Medulla oblongata (tissue), 1 donor: Measurements from ENCODE around the gene CLDN12.

Experiments
- DNase-seq: peaks from one replicate; pipeline ENCODE4 v3.0.0-alpha.2; 2015; ENCODE audit errors: extremely low spot score

The CLDN12 gene

DNA sequence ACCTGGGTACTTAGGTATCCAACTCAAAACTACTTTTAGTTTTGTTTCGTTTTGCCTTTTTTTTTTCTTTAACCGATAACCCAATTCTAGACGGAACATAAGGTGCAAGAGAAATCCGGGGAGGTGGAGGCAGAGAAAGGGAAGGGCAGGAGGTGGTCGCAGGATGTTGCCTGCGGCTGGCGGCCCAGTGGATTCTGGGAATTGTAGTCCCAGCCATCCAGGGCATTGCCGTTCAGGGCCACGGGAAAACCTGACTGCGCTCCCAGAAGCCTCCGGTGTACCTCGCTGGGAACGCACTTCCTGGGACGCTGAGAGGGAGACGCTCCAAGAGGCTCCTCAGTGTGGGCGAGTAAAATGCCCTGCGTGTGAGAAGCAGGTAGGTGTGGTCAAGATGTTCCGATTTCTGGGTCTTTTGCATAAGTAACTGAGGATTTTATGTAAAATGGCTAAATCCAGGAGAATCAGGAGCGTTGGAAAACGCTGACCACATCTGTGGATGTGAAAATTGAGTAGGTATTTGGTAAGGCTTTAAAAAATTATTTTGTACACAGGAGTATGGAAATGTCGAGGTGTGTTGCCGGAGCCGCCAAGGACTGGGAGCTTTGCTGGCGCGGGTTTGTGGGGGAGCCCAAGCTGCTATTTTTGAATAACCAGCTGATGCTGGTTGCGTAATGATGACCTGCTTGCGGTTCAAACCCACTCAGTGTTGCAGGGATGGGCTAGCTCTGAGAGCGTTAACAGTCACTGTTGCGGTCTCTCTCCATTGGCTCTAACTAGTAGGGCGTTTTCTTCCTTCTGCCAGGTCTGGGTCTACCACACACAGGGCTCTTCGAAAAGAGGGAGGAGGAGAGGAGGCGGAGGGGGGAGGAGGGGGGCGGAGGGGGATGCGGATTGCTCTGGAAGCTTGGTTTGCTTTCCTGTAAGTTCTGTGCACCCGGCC lies at the start of gene CLDN12:
Gene CLDN12 (plus strand): TSS at position 288 of the 940 bp plus-strand sequence. CDS start 9,216 bp downstream, outside the sequence.
- DNase-seq, result peak; percentile 87

- DNase-seq, result no peak
Observed at GRCh38 chr7:90383422-90383821, 19.8 kb upstream of the CLDN12 start.

DNA sequence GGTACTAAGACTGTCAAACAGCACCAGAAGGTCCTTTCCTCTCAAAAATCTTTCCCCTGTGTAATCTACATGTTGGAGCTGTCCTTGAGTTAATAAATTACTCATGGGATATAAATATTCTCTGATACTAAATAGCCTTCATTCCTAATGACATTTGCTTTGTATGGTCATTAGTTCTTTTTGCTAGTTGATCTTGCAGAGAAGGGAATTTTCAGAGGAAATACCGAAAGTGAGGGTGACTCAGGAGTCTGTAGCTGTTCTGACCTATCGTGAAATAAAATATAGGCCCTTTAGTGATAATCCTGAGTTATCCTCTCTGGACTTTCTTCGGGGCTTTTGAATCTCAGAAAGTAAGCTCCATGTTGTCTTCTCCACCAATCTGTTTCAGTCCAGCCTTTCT lies 19.4 kb upstream of the CLDN12 start:
- no peak for DNase-seq

GRCh38 chr7:90384433-90384832 lies 18.8 kb upstream of the CLDN12 start:
- no peak for DNase-seq

DNA sequence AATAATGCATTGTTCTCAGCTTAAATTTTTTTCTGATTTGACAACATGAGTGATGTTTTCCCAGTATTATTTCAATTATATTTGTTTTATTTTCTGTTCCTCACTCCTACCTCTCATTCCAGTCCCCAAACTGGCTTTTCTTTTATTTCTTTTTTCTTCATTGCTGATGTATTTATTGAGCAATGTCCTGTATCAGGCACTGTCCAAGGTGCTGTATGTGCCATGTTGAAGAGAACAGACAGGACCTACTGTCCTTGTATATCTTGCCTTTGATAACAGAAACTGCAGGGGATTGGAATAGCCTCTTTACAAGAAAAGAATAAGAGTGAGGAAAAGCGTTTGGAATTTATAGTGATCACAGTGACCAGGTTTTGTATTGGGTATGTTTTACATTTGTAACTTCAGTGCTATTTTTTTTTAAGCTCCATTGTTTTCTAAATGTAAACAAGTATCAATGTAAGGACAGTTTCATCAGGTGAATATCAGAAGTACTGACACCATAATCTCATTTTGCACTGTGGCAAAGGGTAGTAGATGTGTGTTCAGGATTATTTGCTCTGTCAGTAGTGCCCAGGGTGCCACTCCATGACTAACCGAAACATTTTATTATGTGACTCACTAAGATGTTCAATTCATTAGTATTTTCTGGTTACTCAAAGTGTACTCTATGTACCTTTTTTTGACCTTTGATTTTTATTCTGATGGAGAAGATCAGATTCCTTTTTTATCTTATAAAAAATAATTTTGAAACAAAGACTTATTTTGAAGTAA lies 15.6 kb upstream of the CLDN12 start:
- no peak for DNase-seq

DNA sequence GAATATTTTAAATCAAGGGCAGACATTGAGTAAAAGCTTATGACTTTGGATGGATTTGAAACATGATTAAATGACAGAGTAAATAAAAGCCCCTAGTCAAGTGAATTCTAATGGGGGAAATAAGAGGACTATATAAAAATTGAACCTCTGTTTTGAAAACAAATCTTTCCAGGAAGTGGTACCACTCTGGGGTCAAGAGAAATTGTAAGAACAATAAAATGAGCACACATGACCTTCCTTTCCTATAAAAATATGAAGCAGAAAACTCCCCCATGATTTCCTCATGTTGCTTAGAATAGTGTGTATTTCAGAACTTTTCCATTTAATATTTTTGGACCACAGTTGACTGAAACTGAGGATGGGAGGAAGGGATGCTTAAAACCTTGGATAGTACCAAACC lies 12.3 kb upstream of the CLDN12 start:
- DNase-seq, result no peak

DNA sequence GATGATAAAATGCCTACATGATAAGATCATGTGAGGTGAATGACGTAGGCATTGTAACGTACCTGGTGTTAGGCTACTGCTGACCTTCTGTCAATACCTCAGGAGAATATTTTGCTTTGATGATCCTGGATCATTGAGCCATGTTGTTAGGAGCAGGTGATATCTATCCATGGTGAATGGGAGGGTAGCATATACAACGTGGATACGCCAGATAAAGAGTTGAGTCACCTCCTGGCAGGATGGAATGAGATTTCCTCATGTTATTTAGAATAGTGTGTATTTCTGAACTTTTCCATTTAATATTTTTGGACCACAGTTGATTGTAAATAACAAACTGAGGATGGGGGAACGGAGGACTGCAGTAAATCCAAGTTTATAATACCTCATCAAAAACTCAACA lies 11.8 kb upstream of the CLDN12 start:
- DNase-seq, result no peak

GRCh38 chr7:90396420-90396819 lies 6.8 kb upstream of the CLDN12 start:
- no peak for DNase-seq

GRCh38 chr7:90401989-90402388 lies 1.3 kb upstream of the CLDN12 start:
- no peak for DNase-seq

DNA sequence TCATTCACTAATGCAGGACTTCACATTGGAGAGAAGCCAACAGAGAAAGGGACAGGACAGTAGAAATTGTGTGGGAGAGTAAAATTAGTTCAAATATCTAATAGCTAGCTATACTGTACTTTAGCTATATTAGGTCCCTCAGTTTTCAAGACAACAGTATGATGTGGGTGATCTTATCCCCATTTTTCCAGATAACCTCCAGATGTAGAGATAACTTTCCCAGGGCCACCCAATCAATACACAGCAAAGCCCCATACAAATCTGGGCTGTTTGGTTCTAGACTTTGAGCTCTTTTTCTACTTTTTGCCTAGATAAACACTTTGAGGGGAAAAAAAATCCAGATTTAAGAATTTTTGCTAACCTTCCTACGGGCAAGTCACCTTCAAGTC lies 482 bp upstream of the CLDN12 start:
- DNase-seq, result no peak

GRCh38 chr7:90404777-90405176 lies 1.5 kb downstream of the CLDN12 start:
- DNase-seq, result no peak

DNA sequence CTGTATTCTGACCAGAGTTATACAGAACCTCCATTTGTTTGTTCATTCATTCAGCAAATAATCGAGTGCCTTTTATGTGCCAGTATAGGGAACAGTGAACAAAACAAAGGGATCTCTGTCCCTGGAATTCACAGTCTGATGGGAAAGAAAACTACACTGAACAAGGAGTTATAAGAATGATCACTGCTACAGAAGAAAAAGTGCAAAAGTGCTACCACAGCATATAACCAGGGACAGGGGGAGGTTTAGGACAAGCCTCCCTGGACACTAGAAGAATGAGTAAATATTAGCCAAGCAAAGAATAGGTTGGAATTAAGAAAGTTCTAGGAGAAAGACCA lies 4.2 kb downstream of the CLDN12 start:
- DNase-seq, result peak; percentile 93

GRCh38 chr7:90408142-90408541 lies 4.9 kb downstream of the CLDN12 start:
- no peak for DNase-seq

GRCh38 chr7:90409667-90410066 lies 6.4 kb downstream of the CLDN12 start:
- DNase-seq, result no peak

- no peak for DNase-seq
Observed at GRCh38 chr7:90411510-90411909, 8.2 kb downstream of the CLDN12 start.

DNA sequence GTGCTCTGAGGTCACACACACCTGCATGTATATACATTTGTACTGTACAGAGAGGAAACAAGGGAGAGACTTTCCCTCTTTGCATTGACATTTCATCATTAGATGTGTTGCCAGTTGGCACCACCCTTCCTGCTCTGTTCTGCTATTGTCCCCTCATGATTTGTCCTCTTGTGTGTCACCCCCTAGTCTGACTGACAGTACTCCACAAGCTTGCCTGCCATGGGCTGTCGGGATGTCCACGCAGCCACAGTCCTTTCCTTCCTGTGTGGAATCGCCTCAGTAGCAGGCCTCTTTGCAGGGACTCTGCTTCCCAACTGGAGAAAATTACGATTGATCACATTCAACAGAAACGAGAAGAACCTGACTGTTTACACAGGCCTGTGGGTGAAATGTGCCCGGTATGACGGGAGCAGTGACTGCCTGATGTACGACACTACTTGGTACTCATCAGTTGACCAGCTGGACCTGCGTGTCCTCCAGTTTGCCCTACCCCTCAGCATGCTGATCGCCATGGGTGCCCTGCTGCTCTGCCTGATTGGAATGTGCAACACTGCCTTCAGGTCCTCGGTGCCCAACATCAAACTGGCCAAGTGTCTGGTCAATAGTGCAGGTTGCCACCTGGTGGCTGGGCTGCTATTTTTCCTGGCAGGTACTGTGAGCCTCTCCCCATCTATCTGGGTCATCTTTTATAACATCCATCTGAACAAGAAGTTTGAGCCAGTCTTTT lies 9.4 kb downstream of the CLDN12 start:
- no peak for DNase-seq

- no peak for DNase-seq
Observed at GRCh38 chr7:90413185-90413528, 9.9 kb downstream of the CLDN12 start.

- no peak for DNase-seq
Observed at GRCh38 chr7:90421651-90422050, 18.4 kb downstream of the CLDN12 start.

DNA sequence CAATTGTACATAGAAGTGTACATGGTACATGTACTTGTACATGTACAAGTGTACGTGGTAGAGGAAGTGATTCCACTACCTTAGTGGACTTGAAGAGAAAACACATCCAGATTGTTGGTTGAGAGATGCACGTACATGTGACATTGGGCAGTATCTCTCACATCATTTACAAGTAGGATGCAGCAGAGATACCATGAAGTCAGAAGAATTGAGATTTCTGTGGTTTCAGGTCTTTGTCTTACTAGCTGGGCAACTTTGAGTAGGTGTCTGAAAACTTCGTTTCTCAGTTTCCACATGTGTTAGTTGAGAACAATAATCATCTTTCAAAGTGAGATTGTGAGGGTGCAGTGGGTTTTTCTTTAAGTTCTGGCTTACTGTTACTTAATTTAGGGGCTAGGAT lies 21.5 kb downstream of the CLDN12 start:
- no peak for DNase-seq

DNA sequence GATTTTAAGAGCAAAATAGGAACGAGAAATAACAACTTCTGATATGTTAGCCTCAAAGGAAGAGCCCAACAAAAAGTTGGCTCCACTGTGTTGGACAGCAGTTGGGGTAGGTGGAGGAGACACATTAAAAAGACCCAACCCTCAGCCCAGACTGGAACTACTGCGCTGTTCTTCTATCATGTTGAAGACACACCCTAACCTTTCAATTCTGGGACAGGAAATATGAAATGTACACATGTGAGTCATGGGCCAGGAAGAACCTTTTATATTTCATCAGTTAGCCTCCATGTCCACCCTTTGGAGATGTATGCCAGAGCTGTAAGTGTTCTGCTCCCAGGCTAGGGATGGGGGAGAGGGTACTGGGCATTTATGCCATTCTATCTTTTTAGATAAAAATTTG lies 22.1 kb downstream of the CLDN12 start:
- no peak for DNase-seq

- no peak for DNase-seq
Observed at GRCh38 chr7:90430614-90431460, 27.6 kb downstream of the CLDN12 start.

- no peak for DNase-seq
Observed at GRCh38 chr7:90432752-90433151, 29.5 kb downstream of the CLDN12 start.
